Heart right ventricle (tissue), 16 donors: ENCODE results near the gene OCA2. TPM values are rescaled to one million over a fixed set of nuclear protein-coding genes. Genes with fewer than 3 reads are reported as not detected.

Experiments
- ATAC-seq, 8 donors: fragments of 200-7000 bp; cut with Tn5 transposase; one replicate each; pipeline ENCODE4 v1.9.1; 2020; ENCODE audit warnings: mild to moderate bottlenecking in 8 of 8, moderate library complexity in 8 of 8, moderate number of reproducible peaks in 1 of 8
- DNase-seq, 2 donors: peaks; one replicate each; pipeline ENCODE4 v3.0.0-alpha.2; 2020
- H3K27ac ChIP-seq, 10 donors: fragments of 200-600 bp; sonication (generic) in 2 of 10; one replicate each; pipeline versions ENCODE4 v1.5.0 to v1.8.0; 2020 to 2022; ENCODE audit warnings: mild to moderate bottlenecking in 3 of 10
- H3K27me3 ChIP-seq, 7 donors: fragments of 200-600 bp; one replicate each; pipeline ENCODE4 v1.8.0; 2021 to 2022; ENCODE audit warnings: mild to moderate bottlenecking in 2 of 7
- H3K36me3 ChIP-seq, 9 donors: fragments of 200-600 bp; sonication (generic) in 1 of 9; one replicate each; pipeline versions ENCODE4 v1.5.0 to v1.8.0; 2020 to 2022; ENCODE audit warnings: mild to moderate bottlenecking in 2 of 9
- H3K4me1 ChIP-seq, 9 donors: fragments of 200-600 bp; sonication (generic) in 1 of 9; one replicate each; pipeline versions ENCODE4 v1.5.0 to v1.8.0; 2020 to 2022; ENCODE audit warnings: mild to moderate bottlenecking in 4 of 9
- H3K4me3 ChIP-seq, 10 donors: fragments of 200-600 bp; sonication (generic) in 2 of 10; one replicate each; pipeline versions ENCODE4 v1.5.0 to v1.8.0; 2020 to 2022; ENCODE audit warnings: mild to moderate bottlenecking in 7 of 10, moderate library complexity in 2 of 10
- H3K9me3 ChIP-seq, 11 donors: fragments of 200-600 bp in 10 of 11; sonication (generic) in 2 of 11; one replicate each; pipeline versions ENCODE4 v1.5.0 to v1.8.0; 2013 to 2022; ENCODE audit warnings: mild to moderate bottlenecking in 2 of 11, control low read depth in 1 of 11, moderate library complexity in 1 of 11
- WGBS, 2 donors: extraction: QIAGEN DNeasy Blood & Tissue Kit; methylation state at CpG; one replicate each; pipeline ENCODE4 v1.1.7; 2013; ENCODE audit warnings: inconsistent platforms in 1 of 2; 5-methylcytosine and 5-hydroxymethylcytosine counted together
- intact Hi-C, 10 donors: fragments of 100-400 bp; cut with DNase I; formaldehyde crosslinking; loops; one replicate each; pipeline versions ENCODE4 v1.11.1 to v1.14.2; 2022
- polyA plus RNA-seq, 2 donors: library from polyadenylated mRNA; stranded (reverse); fragments of 200-250 nt; gene quantifications; one replicate each; pipeline ENCODE4 v1.2.3, GENCODE V29; 2013
- total RNA-seq, 10 donors: library from RNA; stranded (reverse); fragmentation: NEBNext Ultra II Directional in 3 of 10; extraction: Animal tissue kit (Norgen Biotek cat#: 25700) in 3 of 10; gene quantifications; one replicate each; pipeline versions ENCODE4 v1.2.1 to v1.2.4, GENCODE V29; 2021 to 2023
- TF ChIP-seq, protein P1 (sequence below), 9 donors: fragments of 200-600 bp; sonication (generic) in 2 of 9; IDR thresholded peaks; one replicate each; pipeline versions ENCODE4 v1.5.0 to v1.8.0; 2021 to 2022; ENCODE audit warnings: antibody characterized with exemption in 9 of 9, mild to moderate bottlenecking in 5 of 9, moderate library complexity in 1 of 9
- donor health status: Arrhythmogenic right ventricular cardiomyopathy.
- donor health status: ischemic (EF 13 %, LVEDD 7.1; RV severe dilation, severe dysfunction).
- donor health status: healthy with polysubstance abuse.
- donor health status: DM: no; HTN: yes; CAD: no.
- donor health status: DM: no; HTN: no; CAD: no.
- donor health status: ischemic (EF 25% LVEDD 6.9; RV normal size, moderate dysfunction).
- donor health status: ischemic (EF 25% LVEDD 5.7; RV mildly dilated, moderate dysfunction).
- donor health status: healthy.
- donor health status: DM: yes; HTN: yes; CAD: no.
- donor health status: Ischemic cardiomyopathy.
- donor health status: ischemic (EF 35%, LVEDD 5.7; RV mildly dilated, moderate dysfunction).
- donor health status: nonischemic (EF 11% LVEDD 7.7; RV severe dilation, severe dysfunction).
- donor health status: DM: yes; HTN: yes; CAD: no.
- donor health status: PGD.
- donor health status: ischemic (EF 29% LVEDD 5.4; RV normal size, mild dysfunction).
- donor health status: nonischemic (EF 23%, LVEDD 6.1; RV moderate dilation, normal function).

The OCA2 gene
- total and polyA plus RNA-seq, 12 donors = 0.04 to 0.32 (median 0.17) TPM; not detected in 6

GRCh38 chr15:27826902-27827714 is 272.0 kb downstream of the OCA2 start:
- Histone ChIP-seq H3K4me3 (no peak overlapping the region), H3K27ac (no peak overlapping the region), H3K9me3 (no peaks in the 10 kb centered on the region), H3K27me3 (peaks cover 0 to 22% (median 3%) of the 10 kb centered on the region in 7 donors), H3K36me3 (no peaks in the 10 kb centered on the region), H3K4me1 (no peaks in the 10 kb centered on the region)
- ATAC-seq (no peak), DNase-seq (no peak)
- 47 to 61% methylated on average over 15 of the region's 15 CpGs for WGBS, 2 donors
- TF ChIP-seq, protein P1, sequence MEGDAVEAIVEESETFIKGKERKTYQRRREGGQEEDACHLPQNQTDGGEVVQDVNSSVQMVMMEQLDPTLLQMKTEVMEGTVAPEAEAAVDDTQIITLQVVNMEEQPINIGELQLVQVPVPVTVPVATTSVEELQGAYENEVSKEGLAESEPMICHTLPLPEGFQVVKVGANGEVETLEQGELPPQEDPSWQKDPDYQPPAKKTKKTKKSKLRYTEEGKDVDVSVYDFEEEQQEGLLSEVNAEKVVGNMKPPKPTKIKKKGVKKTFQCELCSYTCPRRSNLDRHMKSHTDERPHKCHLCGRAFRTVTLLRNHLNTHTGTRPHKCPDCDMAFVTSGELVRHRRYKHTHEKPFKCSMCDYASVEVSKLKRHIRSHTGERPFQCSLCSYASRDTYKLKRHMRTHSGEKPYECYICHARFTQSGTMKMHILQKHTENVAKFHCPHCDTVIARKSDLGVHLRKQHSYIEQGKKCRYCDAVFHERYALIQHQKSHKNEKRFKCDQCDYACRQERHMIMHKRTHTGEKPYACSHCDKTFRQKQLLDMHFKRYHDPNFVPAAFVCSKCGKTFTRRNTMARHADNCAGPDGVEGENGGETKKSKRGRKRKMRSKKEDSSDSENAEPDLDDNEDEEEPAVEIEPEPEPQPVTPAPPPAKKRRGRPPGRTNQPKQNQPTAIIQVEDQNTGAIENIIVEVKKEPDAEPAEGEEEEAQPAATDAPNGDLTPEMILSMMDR (IDR thresholded peaks at IDR 0.05) = no peak
- intact Hi-C loops = no loop called here

DNA sequence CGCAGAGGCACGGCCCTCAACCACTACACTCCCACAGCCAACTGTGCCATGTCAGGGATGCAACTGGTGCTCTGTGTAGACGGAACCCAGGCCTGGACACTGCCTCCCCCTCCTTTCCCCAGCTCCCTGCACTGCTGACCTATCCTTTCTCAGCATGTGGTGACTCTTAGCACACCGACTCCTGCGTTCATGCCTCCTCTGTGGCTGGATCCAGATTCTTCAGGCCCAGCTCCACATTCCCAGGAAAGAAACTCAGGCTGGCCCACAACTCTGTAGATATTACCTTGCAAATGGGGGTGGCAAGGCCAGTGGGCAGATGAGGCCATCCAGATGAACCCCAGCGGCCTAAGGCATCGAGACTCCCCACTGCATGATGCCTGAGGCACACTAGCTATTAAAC is 272.7 kb downstream of the OCA2 start:
- DNase-seq (no peak), ATAC-seq (no peak)
- H3K36me3 ChIP-seq = no peaks in the 10 kb centered on the region
- TF ChIP-seq, protein P1 (IDR thresholded peaks at IDR 0.05) = no peak
- intact Hi-C loops = no loop called here
- H3K27ac ChIP-seq = no peak overlapping the region
- H3K4me1 ChIP-seq = no peaks in the 10 kb centered on the region
- H3K27me3 ChIP-seq = peaks cover 0 to 22% (median 1%) of the 10 kb centered on the region in 7 donors
- H3K4me3 ChIP-seq = no peak overlapping the region
- no peaks in the 10 kb centered on the region for H3K9me3 ChIP-seq
- 75 to 87% methylated on average over 7 of the region's 7 CpGs for WGBS, 2 donors

- DNase-seq = no peak
- intact Hi-C loops = no loop called here
- Histone ChIP-seq H3K27ac (no peak overlapping the region), H3K27me3 (peaks cover 0 to 13% (median 0%) of the 10 kb centered on the region in 7 donors), H3K36me3 (no peaks in the 10 kb centered on the region), H3K9me3 (no peaks in the 10 kb centered on the region), H3K4me1 (no peaks in the 10 kb centered on the region), H3K4me3 (no peak overlapping the region)
- ATAC-seq = no peak
- 81 to 83% methylated on average over 10 of the region's 10 CpGs for WGBS, 2 donors
- TF ChIP-seq, protein P1 (IDR thresholded peaks at IDR 0.05) = no peak
Measured at GRCh38 chr15:27824841-27825422, 274.2 kb downstream of the OCA2 start.

DNA sequence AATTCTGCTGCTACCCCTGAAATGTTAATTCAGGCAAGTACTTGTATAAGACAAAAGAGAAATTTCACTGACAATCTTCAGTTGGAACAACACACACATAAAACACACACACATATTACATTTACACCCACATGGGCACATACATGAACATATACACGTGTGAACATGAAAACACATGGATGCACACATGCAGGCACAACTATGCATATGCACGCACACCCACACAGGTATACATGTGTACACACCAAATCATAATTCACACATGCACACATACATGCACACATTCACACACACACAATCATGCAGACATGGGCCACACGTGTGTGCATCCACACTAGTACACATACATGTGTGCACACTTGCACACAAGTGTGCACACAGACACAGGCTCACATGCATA is 277.8 kb downstream of the OCA2 start:
- intact Hi-C loops = no loop called here
- Histone ChIP-seq H3K4me1 (no peaks in the 10 kb centered on the region), H3K9me3 (peaks cover 0 to 22% (median 0%) of the 10 kb centered on the region in 11 donors), H3K36me3 (no peaks in the 10 kb centered on the region), H3K27me3 (no peaks in the 10 kb centered on the region), H3K27ac (no peak overlapping the region), H3K4me3 (no peak overlapping the region)
- ATAC-seq = no peak
- no peak for DNase-seq
- TF ChIP-seq, protein P1 (IDR thresholded peaks at IDR 0.05) = no peak
- 53 to 88% methylated on average over 3 of the region's 3 CpGs for WGBS, 2 donors
